Upper lobe of right lung (tissue), 1 donor: ENCODE measurements around the gene MRPL50. TPM values are rescaled to one million over a fixed set of nuclear protein-coding genes. Genes with fewer than 3 reads are reported as not detected.
"Not testable (repeated sequence)": the region's sequence is repeated elsewhere in the genome, so short reads cannot be mapped to it uniquely, and the experiment has no call there.

Experiments used
- ATAC-seq: fragments of 200-7000 bp; cut with Tn5 transposase; one replicate; pipeline ENCODE4 v1.9.1; 2020; ENCODE audit warnings: mild to moderate bottlenecking, moderate library complexity
- DNase-seq: peaks from one replicate; pipeline ENCODE4 v3.0.0-alpha.2; 2020
- H3K27ac ChIP-seq: fragments of 200-600 bp; one replicate; pipeline ENCODE4 v1.8.0; 2022
- H3K27me3 ChIP-seq: fragments of 200-600 bp; one replicate; pipeline ENCODE4 v1.8.0; 2022; ENCODE audit warnings: mild to moderate bottlenecking
- H3K36me3 ChIP-seq: fragments of 200-600 bp; one replicate; pipeline ENCODE4 v1.8.0; 2022
- H3K4me1 ChIP-seq: fragments of 200-600 bp; one replicate; pipeline ENCODE4 v1.8.0; 2022
- H3K4me3 ChIP-seq: fragments of 200-600 bp; one replicate; pipeline ENCODE4 v1.8.0; 2022; ENCODE audit warnings: mild to moderate bottlenecking
- H3K9me3 ChIP-seq: fragments of 200-600 bp; one replicate; pipeline ENCODE4 v1.8.0; 2022
- intact Hi-C: fragments of 100-400 bp; cut with DNase I; formaldehyde crosslinking; loops from one replicate; pipeline ENCODE4 v1.11.0; 2022
- total RNA-seq: library from RNA; stranded (reverse); fragmentation: NEBNext Ultra II Directional; extraction: Animal tissue kit (Norgen Biotek cat#: 25700); gene quantifications from one replicate; pipeline ENCODE4 v1.2.1, GENCODE V29; 2021
- TF ChIP-seq, protein P1 (sequence below): fragments of 200-600 bp; IDR thresholded peaks from one replicate; pipeline ENCODE4 v1.8.0; 2022; ENCODE audit warnings: antibody characterized with exemption
- donor health status: DM: no; HTN: yes; CAD: no; lungs with severe emphysema.

Gene MRPL50
- total RNA-seq, 1 donor from 2014 or later = 9.8 TPM

DNA sequence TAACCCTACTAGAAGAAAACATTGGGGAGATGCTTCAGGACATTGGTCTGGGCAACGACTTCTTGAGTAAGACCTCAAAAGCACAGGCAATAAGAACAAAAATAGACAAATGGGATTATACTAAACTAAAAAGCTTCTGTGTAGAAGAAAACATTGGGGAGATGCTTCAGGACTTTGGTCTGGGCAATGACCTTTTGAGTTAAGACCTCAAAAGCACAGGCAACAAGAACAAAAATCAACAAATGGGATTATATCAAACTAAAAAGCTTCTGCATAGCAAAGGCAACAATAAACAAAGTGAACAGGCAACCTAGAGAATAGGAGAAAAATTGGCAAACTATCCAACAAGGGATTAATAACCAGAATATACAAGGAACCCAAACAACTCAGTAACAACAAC is 3.7 kb downstream of the MRPL50 start:
- H3K4me1 ChIP-seq = peaks cover 18% of the 10 kb centered on the region
- H3K4me3 ChIP-seq = no peak overlapping the region
- H3K27me3 ChIP-seq = no peaks in the 10 kb centered on the region
- H3K9me3 ChIP-seq = no peaks in the 10 kb centered on the region
- ATAC-seq (no peak), DNase-seq (no peak)
- no peak overlapping the region for H3K27ac ChIP-seq
- TF ChIP-seq, protein P1, sequence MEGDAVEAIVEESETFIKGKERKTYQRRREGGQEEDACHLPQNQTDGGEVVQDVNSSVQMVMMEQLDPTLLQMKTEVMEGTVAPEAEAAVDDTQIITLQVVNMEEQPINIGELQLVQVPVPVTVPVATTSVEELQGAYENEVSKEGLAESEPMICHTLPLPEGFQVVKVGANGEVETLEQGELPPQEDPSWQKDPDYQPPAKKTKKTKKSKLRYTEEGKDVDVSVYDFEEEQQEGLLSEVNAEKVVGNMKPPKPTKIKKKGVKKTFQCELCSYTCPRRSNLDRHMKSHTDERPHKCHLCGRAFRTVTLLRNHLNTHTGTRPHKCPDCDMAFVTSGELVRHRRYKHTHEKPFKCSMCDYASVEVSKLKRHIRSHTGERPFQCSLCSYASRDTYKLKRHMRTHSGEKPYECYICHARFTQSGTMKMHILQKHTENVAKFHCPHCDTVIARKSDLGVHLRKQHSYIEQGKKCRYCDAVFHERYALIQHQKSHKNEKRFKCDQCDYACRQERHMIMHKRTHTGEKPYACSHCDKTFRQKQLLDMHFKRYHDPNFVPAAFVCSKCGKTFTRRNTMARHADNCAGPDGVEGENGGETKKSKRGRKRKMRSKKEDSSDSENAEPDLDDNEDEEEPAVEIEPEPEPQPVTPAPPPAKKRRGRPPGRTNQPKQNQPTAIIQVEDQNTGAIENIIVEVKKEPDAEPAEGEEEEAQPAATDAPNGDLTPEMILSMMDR = no peak
- H3K36me3 ChIP-seq = peaks cover 12% of the 10 kb centered on the region
- intact Hi-C loops = no loop called here

DNA sequence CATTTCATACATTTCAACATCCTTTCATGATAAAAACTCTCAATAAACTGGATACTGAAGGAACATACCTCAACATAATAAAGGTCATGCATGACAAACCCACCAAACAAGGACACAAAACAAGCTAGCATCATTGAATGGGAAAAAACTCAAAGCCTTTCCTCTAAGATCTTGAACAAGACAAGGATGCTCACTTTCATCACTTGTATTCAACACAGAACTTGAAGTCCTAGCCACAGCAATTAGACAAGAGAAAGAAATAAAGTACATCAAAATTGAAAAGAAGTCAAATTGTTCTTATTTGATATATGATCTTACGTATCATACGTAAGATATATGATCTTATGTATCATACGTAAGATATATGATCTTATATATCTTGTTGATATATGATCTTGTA is 5.3 kb downstream of the MRPL50 start:
- Histone ChIP-seq H3K27ac (no peak overlapping the region), H3K36me3 (peaks cover 27% of the 10 kb centered on the region), H3K27me3 (no peaks in the 10 kb centered on the region), H3K4me3 (no peak overlapping the region), H3K4me1 (peaks cover 13% of the 10 kb centered on the region), H3K9me3 (no peaks in the 10 kb centered on the region)
- intact Hi-C loops = no loop called here
- ATAC-seq (no peak), DNase-seq (no peak)
- TF ChIP-seq, protein P1 = no peak

DNA sequence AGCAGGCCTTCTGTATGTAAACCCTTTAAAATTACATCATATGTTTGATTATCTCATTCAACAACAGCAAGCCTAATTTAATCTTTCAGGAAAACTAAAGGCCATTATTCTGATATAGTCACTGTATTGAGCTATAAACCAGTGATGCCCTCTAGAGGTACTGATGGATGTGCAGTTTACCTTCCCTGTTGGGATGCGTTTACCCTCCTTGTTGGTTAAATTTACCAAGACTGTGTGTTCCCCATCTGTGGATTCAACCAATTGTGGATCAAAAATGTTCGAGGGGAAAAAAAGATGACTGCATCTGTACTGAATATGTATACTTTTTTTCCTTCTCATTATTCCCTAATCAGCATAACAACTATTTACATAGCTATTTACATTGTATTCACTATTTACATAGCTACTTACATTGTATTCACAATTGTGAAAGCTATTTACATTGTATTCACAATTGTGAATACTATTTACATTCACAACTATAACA is 9.9 kb downstream of the MRPL50 start:
- H3K36me3 ChIP-seq = peaks cover 30% of the 10 kb centered on the region
- H3K9me3 ChIP-seq = no peaks in the 10 kb centered on the region
- ATAC-seq (no peak), DNase-seq (no peak)
- H3K27me3 ChIP-seq = no peaks in the 10 kb centered on the region
- TF ChIP-seq, protein P1 = no peak
- H3K4me3 ChIP-seq = no peak overlapping the region
- no peaks in the 10 kb centered on the region for H3K4me1 ChIP-seq
- H3K27ac ChIP-seq = no peak overlapping the region
- intact Hi-C loops = no loop called here

DNA sequence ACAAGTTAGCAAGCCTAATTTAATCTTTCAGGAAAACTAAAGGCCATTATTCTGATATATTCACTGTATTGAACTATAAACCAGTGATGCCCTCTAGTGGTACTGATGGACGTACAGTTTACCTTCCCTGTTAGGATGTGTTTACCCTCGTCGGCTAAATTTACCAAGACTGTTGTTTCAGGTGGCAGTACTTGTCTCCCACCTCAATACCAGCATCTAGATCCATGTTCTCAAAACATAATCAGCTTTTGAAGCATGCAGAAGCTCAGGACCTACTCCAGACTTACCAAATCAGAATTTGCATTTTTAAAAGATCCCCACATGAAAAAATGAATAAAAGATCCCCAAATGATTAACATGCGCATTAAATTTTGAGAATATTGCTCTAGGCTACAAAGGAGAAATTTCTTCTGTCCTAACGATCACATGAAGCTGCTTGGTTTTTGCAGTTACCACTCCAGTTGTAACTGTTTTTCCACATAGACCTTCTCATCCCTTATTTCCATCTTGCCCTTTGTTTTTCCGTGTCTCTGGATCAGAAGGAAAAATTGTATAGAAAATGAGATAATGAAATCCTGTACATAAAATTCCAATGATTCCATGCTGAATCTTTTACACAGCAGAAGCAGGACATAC is 10.4 kb downstream of the MRPL50 start:
- DNase-seq (no peak), ATAC-seq (peak; percentile 87)
- H3K4me1 ChIP-seq = no peaks in the 10 kb centered on the region
- peaks cover 30% of the 10 kb centered on the region for H3K36me3 ChIP-seq
- H3K27me3 ChIP-seq = no peaks in the 10 kb centered on the region
- no peaks in the 10 kb centered on the region for H3K9me3 ChIP-seq
- no peak overlapping the region for H3K4me3 ChIP-seq
- TF ChIP-seq, protein P1 = peak; percentile 63
- intact Hi-C loops = no loop called here
- H3K27ac ChIP-seq = no peak overlapping the region

DNA sequence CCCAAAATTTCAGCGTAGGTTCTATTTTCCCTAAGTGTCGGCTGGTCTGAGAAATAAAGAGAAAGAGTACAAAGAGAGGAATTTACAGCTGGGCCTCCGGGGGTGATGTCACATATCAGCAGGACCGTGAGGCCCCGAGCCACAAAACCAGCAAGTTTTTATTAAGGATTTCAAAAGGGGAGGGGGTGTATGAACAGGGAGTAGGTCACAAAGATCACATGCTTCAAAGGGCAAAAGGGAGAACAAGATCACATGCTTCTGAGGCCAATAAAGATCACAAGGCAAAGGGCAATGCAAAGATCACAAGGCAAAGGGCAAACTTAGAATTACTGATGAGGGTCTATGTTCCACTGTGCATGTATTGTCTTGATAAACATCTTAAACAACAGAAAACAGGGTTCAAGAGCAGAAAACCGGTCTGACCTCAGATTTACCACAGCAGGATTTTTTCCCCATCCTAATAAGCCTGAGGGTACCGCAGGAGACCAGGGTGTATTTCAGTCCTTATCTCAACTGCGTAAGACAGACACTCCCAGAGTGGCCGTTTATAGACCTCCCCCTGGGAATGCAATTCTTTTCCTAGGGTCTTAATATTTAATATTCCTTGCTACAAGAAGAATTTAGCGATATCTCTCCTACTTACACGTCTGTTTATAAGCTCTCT is 13.4 kb downstream of the MRPL50 start, which contains the start of gene BAAT:
TSS of gene BAAT (minus strand) at position 134 of the 664 bp plus-strand sequence. CDS start 13,602 bp downstream, outside the sequence.
- H3K27me3 ChIP-seq, H3K27ac ChIP-seq, ATAC-seq, H3K4me1 ChIP-seq, intact Hi-C loops, H3K9me3 ChIP-seq, H3K4me3 ChIP-seq, DNase-seq: not testable (repeated sequence)
- peaks cover 21% of the 10 kb centered on the region for H3K36me3 ChIP-seq

DNA sequence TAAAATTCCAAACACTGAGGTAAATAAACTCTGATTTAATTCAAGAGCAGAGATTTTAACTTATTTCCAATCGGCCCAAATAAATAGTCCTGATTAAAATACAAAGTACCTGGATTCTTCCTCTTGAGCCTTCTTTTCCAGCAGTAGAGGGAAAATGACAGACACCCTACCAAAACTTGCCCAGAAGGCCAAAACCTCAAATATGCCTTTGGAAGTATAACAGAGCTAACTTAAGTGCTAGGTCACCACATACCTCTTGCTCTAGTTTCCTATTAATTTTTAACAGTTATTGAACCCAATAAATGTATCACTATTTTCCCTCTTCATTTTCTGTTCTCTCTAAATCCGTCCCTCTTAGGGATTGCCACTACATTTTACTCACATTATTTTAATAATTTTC is 15.1 kb downstream of the MRPL50 start:
- H3K36me3 ChIP-seq = peaks cover 5% of the 10 kb centered on the region
- H3K4me1 ChIP-seq = no peaks in the 10 kb centered on the region
- TF ChIP-seq, protein P1 = no peak
- H3K4me3 ChIP-seq = no peak overlapping the region
- DNase-seq = no peak
- ATAC-seq = no peak
- H3K27me3 ChIP-seq = no peaks in the 10 kb centered on the region
- intact Hi-C loops = no loop called here
- no peak overlapping the region for H3K27ac ChIP-seq
- H3K9me3 ChIP-seq = no peaks in the 10 kb centered on the region
